Dermis microvascular lymphatic vessel endothelial cell (primary cell): Measurements from ENCODE around the gene PHKA1. TPM values are rescaled to one million over a fixed set of nuclear protein-coding genes. Genes with fewer than 3 reads are reported as not detected.
"Not testable (repeated sequence)": the region's sequence is repeated elsewhere in the genome, so short reads cannot be mapped to it uniquely, and the experiment has no call there.

Source experiments
- DNase-seq, 2 donors: peaks; one replicate each; pipeline versions ENCODE4 v3.0.0 to v3.0.0-alpha.2; 2010; ENCODE audit warnings: low read depth in 2 of 2
- total RNA-seq: library from RNA; depleted of rRNA; stranded (reverse); fragments of >200 nt; gene quantifications from 2 replicates; pipeline ENCODE4 v1.2.1, GENCODE V29; 2014

PHKA1 gene
- total RNA-seq, 1 donor from 2014 or later: 4.9 TPM

DNA sequence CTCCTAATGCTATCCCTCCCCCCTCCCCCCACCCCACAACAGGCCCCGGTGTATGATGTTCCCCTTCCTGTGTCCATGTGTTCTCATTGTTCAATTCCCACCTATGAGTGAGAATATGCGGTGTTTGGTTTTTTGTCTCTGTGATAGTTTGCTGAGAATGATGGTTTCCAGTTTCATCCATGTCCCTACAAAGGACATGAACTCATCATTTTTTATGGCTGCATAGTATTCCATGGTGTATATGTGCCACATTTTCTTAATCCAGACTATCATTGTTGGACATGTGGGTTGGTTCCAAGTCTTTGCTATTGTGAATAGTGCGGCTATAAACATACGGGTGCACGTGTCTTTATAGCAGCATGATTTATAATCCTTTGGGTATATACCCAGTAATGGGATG lies 44.6 kb downstream of the PHKA1 start:
- not testable (repeated sequence) for DNase-seq

DNA sequence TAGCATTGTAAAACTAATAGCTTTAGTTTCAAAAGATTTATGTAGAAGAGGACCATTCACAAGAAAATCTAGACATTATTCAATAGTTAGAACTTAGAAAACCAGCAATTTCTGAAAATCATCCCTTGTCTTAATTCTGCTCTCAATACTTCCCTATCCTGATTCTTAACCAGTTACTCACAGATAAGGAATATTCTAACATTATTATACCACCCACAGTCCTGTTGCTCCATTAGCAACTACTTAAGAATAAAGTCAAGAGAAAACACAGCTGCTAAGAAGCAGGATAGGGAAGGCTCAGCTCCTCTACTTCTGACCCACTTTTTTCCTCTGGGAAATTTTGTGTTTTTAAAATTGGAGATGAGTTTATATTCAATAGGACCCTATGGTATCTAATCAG lies 47.7 kb downstream of the PHKA1 start:
- DNase-seq: no peak

DNA sequence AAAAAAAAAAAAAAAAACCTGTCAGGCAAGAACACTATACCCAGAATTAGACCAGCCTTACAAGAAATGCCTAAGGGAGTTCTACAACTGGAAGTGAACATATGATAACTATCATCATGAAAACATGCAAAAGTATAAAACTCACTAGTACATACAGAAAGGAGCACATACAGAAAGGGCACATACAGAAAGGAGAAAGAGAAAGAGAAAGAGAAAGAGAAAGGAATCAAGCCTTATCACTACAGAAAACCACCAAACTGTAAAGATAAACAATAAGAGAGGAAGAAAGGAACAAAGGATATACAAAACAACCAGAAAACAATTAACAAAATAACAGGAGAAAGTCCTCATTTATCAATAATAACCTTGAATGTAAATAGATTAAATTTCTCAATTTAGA lies 50.4 kb downstream of the PHKA1 start:
- no peak for DNase-seq

DNA sequence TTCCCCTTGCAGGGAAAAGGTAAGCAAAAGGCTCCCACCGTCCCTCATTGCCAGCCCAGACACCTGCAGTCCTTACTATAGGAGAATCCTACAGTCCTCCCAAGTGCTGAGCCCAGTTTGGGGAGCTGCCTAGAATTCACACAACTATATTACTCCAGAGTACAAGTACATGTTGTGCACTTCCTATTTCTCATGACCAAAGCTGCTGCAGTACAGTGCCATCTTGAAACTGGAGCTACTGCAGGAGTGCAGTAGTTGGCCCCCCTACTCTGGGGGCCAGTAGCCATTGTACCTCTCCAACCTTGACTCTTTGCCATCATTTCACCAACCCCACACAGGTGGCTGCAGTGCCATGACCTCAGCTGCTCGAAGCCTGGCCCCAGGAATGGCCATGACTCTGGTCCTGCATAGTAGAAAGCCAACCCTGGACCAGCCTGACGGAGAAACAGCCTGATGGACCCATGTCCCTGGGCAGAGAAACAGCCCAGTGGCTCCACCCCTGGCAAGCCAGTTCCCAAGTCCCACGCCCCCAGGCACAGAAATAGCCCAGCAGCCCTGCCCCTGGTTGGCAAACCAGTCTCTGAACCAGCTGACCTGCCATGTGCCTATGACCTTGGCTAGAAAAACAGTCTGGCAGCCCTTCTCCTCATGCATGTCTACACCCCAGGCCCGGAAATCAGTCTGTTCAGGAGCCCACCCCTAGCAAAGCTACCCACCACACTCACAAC lies 51.9 kb downstream of the PHKA1 start:
- no peak for DNase-seq

DNA sequence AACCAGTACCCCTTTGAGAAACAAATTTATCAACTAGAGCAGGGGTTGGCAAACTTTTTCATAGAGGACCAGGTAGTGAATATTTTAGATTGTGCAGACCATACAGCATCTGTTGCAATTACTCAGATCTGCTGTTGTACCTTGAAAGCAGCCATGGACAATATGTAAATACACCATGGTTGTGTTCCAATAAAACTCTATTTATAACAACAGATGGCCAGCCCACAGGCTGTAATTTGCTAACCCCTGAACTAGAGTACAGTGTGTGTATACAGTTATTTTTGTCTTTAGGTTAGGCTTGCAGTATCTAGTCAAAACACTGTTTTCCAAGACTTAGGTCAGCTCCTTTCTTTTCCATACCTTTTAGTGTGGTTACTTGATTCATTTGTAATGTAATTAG lies 54.4 kb downstream of the PHKA1 start:
- DNase-seq: no peak

DNA sequence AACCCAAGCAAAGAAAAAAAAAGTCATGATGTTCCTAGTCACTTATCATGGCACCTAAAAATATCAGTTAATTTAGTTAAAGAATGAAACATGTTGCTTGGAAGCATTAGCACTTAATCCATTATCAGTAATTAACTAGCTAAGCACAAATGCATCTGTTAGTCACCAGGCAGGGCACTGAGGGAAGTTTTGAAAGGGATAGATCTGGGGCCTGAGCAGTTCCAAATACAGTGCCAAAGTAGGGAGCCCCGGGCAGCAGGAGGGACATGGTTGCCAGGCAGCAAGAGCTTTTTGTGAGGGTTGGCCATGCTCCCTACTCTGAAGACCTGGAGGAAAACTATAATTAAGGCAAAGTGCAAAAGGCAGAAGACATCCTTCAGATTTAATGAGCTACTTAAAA lies 62.0 kb downstream of the PHKA1 start:
- no peak for DNase-seq

DNA sequence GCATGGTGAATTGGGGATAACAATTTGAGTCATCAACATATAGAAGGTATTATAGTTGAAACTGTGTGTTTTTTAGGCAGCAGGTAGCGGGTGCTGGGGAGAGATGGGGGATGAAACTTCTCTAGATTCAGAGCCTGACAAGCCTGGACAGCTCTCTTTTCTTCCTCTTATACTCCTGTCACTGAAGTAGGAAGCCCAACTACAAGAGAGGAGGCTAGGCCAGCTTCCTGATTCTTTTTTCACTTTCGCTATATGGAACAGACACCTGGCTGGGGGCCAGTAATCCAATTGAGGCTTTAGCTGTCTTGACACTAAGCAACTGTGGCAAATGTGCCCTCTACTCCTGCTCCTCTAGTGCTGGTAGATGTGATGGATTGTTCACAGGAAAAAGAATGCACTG lies 69.2 kb downstream of the PHKA1 start:
- peak in 1 of 2 donors; percentile 12 for DNase-seq

DNA sequence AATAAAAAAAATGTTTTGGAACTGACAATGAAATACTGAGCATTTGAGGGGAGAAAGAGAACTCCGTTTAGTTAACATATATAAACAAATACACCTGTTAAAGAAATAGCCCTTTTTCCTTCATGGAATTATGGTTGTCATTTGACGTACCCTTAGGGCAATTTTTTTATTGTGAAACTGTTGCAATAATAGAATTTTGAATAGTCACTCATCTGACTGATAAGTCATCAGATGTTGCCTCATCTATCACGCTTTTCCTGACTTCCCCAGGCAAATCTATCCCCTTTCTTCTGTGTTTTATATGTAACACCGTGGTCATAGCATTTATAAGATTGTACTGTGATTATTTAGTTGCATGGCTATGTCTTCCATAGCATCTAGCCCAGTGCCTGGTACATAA lies 72.5 kb downstream of the PHKA1 start:
- no peak for DNase-seq

DNA sequence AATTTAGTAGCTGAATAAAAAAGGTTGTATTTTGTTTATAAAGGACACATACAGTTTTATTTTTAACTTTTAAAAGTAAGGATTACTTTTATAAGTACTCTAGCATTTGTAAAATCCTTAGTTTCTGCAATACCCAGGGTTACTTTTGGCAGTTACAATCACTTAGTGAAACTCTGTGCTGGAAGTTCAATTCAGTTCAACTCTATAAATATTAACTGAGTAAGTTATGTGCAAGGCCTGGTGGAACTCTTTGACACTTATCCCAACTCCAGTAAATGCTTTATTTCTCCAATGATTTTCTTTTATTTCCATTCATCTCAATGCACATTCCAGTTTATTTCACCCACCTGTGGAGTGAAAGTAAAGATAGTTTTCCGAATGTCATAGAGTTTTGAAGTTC lies 78.2 kb downstream of the PHKA1 start:
- DNase-seq: no peak

DNA sequence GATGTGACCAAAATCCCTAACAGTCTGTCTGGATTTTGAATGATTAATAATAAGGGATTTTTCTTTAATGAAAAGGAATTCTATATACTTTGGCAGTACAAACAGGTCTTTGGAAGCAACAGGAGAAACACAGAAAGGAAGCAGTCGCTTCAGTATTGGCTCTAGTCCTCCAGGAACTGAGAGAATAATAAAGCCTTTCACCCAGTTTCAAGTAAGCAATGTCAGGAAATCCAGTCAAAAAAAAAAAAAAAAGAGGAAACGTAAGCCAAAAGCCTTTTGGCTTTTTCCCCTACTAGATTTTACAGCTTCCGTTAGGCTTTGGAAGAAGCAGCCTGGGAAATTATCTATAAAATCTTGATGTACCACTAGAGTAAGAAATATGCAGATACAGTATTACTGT lies 79.8 kb downstream of the PHKA1 start:
- DNase-seq: peak; percentile 60 to 74

DNA sequence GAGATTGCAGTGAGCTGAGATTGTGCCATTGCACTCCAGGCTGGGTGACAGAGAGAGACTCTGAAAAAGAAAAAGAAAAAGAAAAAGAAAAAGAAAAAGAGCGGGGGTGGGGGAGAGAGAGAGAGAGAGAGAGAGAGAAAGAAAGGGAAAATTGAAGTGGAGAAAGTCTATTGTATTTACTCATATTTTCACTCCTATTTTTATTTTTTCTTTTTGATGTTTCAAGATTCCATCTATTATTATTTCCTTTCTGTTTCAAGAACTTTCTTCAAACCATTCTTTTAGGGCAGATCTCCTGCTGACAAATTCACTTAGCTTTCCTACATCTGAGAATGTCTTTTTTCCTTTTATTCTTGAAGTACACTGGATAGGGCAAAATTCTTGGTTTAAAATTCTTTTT lies 83.9 kb downstream of the PHKA1 start:
- DNase-seq: no peak

DNA sequence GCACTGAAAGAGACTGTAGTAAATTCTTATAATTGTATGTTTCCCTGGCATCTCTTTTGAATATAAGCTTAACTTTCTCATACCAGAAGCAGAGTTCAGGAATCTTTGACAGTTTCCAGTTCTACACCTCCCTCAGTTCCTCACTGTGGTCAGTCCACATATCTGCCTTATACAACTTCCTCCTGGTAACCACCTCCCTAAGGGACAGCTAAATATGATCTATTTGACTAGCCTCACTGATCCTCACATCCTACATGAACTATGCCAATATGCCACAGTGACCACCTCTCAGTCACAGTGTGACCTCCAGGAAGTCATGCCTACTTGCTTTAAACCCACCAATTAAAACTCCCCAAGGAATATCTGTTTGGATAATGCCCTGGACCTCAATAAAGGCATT lies 89.9 kb downstream of the PHKA1 start:
- DNase-seq: no peak

DNA sequence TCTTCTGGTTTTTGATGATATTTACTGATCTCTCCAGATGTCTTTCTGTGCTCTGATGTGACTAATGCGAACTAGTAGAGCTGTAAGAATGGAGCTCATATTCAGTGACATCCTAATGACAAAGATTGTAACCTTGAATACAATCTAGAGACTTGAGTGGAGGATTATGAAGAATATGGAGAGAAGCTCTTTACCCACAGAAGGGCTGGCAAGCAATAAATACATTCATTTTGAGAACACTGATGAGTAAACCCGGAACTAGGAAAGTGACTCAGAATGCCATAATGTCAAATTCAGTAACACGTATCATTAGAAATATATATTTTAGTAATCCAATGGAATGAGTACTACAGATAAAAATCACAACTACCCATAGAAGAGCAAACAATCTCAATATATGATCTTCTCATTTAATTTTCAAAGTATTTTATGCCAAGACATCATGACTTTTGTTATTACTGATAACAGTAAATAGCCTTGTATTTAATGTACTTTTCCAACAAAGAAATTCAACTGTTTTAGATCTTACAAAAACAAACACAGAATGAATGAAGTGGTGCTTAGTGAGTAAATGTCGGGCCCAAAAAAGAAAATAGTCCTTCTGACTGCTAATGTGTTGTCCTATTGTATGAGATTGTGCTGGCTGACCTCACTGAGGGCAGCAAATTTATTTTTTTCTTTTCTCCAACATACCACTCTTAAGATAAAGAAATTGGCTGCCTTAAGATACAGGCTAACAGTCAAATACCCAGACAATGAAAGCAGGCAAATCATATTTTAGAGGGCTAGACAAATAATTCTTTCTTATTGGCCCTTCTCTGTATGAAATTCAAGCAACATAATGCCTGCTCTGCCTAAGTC lies 92.3 kb downstream of the PHKA1 start:
- peak; percentile 10 to 67 for DNase-seq

DNA sequence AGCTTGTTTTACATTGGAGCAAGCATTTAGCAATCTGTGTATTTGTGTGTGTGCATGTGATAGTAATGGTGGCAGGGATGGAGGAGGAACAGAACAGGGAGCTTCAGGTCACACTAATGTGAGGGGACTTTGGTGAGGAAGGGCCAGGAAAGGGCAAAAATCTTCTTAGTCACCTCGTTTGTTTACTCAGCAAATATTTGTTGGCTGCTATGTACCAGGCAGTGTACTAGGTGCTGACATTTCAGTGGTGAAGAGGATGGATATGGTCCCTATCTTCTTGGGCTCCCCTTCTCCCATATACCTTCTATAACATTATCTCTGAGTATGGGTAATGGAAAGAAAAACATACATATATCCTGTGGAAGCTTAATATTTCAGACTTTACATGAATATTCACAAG lies 92.9 kb downstream of the PHKA1 start:
- no peak for DNase-seq

DNA sequence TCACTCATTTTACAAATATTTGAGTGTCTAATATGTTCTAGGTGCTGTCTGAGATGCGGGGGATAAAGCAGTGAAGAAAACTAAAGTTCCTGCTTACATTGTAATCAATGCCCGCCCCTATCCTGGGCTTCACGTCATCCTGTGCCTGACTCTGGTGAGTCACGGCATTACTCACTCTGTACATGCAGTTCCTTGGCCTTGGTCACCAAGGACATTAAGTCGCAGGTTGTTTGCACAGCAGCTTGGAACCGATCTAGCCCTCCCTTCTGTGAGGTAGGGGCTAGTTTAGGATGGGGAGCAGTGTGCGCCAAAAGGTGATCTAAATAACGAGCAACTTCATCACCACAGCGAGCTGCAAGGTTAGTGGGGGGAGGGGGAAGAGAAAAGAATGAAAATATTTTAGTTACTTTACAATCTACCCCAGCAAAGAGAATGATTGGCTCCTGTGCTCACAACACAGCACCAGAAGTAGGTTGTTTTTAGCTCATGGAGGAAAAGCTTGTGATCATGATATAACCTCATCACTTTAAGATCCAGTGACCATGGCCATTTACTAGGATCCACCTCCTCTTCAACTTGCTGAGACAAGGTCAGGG lies 93.5 kb downstream of the PHKA1 start:
- peak; percentile 17 to 90 for DNase-seq

DNA sequence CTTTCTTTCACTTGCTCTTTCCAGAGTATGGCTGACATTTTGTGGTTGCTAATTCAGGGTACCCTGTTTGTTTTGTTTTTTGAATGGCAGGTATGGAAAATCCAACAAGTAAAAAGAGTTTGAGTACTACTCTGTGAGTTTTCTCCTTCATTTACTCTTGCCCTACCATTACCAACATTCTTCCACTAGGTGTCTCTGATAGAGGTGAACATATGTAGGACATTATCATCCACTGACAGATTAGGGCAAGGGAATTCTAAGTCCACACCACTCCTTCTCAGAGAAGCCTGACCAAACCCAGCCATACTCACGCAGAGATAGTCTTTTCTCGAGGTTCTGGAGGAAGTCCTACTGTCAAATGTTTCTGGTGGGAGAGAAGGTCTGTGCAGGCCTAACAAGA lies 104.8 kb downstream of the PHKA1 start:
- peak; percentile 22 to 36 for DNase-seq

DNA sequence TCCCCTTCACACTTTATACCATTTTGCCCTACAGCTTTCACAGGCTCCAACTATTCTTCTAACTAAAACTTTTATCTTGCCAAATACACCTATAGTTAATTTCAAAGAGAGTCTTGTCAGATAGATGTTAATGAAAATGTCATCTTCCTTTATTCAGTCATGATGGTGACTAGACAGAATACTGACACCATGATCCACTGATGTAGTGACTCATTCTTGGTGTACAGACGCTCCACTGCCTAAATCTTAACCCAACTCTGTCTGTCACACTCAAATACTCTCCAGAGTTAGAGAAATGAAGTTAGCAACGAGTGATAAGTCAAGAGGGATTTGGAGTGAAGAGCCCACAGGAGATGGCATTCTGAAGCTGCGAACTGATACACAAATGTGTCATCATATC lies 109.4 kb downstream of the PHKA1 start:
- no peak for DNase-seq

DNA sequence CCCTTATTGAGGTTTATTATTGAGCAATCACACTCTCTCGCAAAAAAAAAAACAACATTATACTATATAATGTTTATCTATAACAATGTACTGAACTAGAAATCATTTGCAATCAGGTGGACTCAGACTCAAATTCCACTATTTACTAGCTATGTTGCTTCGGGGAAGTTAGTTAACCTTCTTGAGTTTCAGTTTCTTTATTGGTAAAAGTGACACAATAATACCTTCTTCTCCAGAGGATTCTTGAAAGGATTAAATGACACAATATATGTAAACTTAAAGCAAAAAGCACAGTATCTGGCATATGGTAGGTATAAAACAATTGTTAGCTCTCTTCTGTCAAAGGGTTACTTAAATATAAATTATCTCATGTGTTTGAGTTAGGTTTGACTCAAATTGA lies 110.0 kb downstream of the PHKA1 start:
- no peak for DNase-seq

DNA sequence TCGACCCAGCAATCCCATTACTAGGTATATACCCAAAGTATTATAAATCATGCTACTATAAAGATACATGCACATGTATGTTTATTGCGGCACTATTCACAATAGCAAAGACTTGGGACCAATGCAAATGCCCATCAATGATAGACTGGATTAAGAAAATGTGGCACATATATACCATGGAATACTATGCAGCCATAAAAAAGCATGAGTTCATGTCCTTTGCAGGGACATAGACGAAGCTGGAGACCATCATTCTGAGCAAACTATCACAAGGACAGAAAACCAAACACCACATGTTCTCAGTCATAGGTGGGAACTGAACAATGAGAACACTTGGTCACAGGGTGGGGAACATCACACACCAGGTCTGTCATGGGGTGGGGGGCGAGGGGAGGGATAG lies 123.1 kb downstream of the PHKA1 start:
- not testable (repeated sequence) for DNase-seq

DNA sequence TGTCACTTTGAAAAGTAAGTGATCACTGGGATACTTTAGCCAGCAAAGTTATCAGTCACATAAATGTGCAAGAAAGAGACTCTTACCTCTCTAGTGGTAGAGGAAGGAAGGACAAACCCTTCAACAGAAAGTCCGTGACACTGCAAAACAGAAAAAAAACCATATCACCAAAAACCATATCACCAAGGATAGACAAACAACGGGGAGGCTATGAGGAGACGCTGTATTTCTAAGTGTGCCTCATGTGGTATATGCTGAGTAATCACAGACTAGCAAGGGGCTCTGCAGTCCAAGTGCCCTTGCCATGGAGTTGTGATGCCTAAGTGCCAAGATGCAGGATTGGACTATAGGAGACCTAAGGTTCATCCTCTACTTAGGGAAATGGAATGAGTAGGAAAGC lies 129.9 kb downstream of the PHKA1 start:
- DNase-seq: no peak

DNA sequence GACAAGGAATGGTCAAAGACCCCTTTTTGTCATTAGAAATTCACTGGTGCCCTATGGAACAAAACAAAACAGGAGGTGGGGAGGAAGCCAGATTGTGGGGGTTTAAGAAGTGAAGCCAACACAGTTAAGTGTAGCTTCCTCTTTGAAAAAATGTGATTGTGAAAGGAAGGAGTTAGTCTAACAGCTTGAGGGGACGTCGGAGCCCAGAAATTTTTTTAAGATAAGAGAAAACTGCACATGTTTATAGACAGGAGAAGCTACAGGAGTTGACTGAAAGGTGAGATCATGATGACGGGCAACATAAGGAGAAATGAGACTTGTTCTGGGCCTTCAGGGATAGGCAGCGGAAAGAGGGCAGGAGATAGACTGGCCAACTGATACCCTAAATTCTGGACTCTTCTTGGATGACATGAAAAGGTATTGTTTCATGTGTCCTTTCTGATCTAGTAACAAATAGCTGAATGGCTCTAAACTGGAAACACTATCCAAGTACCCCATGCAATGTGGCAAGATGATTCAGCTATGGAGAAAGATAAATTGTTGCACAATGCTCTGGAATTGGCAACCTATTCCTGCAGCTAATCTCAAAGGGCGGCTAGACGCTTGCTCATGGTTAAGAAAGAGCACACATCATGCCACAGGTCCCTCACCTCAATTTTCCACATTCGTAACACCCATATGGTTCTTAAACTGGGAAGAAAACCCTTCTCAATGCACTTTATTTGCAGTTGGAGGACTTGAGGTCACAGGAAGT lies 137.8 kb downstream of the PHKA1 start:
- no peak for DNase-seq

DNA sequence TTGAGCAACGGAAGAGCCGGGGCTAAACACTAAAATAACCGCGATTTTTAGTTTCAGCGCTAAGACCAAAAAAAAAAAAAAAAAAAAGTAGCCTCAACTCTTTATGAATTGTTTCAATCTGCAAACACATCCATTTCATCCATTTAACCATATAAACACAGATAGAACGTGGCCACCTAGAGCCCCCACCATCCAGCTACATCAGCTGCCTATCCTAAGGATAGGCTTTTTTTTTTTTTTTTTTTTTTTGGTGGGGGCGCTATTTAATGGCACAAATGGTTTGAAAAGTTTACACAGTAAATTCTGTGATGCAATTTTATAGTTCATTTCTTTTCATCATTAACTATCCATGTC lies 141.0 kb downstream of the PHKA1 start:
- no peak for DNase-seq
